Measurements from ENCODE around the gene TMEM255A.

The TMEM255A gene

GRCh38 chrX:120318411-120318810 lies 7.2 kb upstream of the TMEM255A start:
- DNase-seq (ENCODE audit: low spot score in 2 of 2) (no peak), ATAC-seq (ENCODE audit: low read depth) (no peak)
- Mint-ChIP-seq H3K9me3 (no peaks in the 10 kb centered on the region), H3K27ac (no peak overlapping the region), H3K4me3 (no peak overlapping the region), H3K27me3 (peaks cover 11% of the 10 kb centered on the region), H3K36me3 (no peaks in the 10 kb centered on the region), H3K4me1 (peaks cover 5% of the 10 kb centered on the region)

- H3K4me3 Mint-ChIP-seq: no peak overlapping the region
- H3K27ac Mint-ChIP-seq: no peak overlapping the region
- H3K9me3 Mint-ChIP-seq: no peaks in the 10 kb centered on the region
- ATAC-seq (ENCODE audit: low read depth): no peak
- H3K27me3 Mint-ChIP-seq: peaks cover 12% of the 10 kb centered on the region
- peaks cover 5% of the 10 kb centered on the region for H3K4me1 Mint-ChIP-seq
- no peaks in the 10 kb centered on the region for H3K36me3 Mint-ChIP-seq
- DNase-seq (ENCODE audit: low spot score in 2 of 2): no peak
These were observed 5.5 kb upstream of the TMEM255A start for GRCh38 chrX:120316587-120317283.

- no peak for ATAC-seq (ENCODE audit: low read depth)
- H3K36me3 Mint-ChIP-seq: no peaks in the 10 kb centered on the region
- H3K9me3 Mint-ChIP-seq: no peaks in the 10 kb centered on the region
- peaks cover 13% of the 10 kb centered on the region for H3K27me3 Mint-ChIP-seq
- peaks cover 6% of the 10 kb centered on the region for H3K4me1 Mint-ChIP-seq
- H3K27ac Mint-ChIP-seq: no peak overlapping the region
- no peak for DNase-seq (ENCODE audit: low spot score in 2 of 2)
- H3K4me3 Mint-ChIP-seq: no peak overlapping the region
These were observed 4.5 kb upstream of the TMEM255A start for GRCh38 chrX:120315776-120316175.

- no peak overlapping the region for H3K4me3 Mint-ChIP-seq
- peaks cover 17% of the 10 kb centered on the region for H3K27me3 Mint-ChIP-seq
- H3K36me3 Mint-ChIP-seq: no peaks in the 10 kb centered on the region
These were observed 434 bp upstream of the TMEM255A start for GRCh38 chrX:120311727-120312063.

GRCh38 chrX:120309873-120310705 lies 1.2 kb downstream of the TMEM255A start:
- peaks cover 13% of the 10 kb centered on the region for H3K27me3 Mint-ChIP-seq
- no peaks in the 10 kb centered on the region for H3K36me3 Mint-ChIP-seq
- H3K9me3 Mint-ChIP-seq: no peaks in the 10 kb centered on the region
- DNase-seq (ENCODE audit: low spot score in 2 of 2) (peak in 1 of 2 donors; percentile 1), ATAC-seq (ENCODE audit: low read depth) (no peak)
- H3K4me3 Mint-ChIP-seq: peak overlapping the region; percentile 84
- peak overlapping the region; percentile 82 for H3K27ac Mint-ChIP-seq
- peaks cover 12% of the 10 kb centered on the region for H3K4me1 Mint-ChIP-seq

More at GRCh38 chrX:120311727-120312063, 434 bp upstream of the TMEM255A start:
- Mint-ChIP-seq H3K9me3 (no peaks in the 10 kb centered on the region), H3K27ac (no peak overlapping the region), H3K4me1 (peaks cover 10% of the 10 kb centered on the region)
- no peak for ATAC-seq (ENCODE audit: low read depth)
- no peak for DNase-seq (ENCODE audit: low spot score in 2 of 2)

GRCh38 chrX:120308959-120309872 lies 2.0 kb downstream of the TMEM255A start:
- peak overlapping the region; percentile 84 for H3K4me3 Mint-ChIP-seq
- H3K4me1 Mint-ChIP-seq: peaks cover 12% of the 10 kb centered on the region
- peak overlapping the region; percentile 82 for H3K27ac Mint-ChIP-seq
- ATAC-seq (ENCODE audit: low read depth): peak; percentile 91
- no peaks in the 10 kb centered on the region for H3K9me3 Mint-ChIP-seq
- H3K27me3 Mint-ChIP-seq: peaks cover 13% of the 10 kb centered on the region
- no peaks in the 10 kb centered on the region for H3K36me3 Mint-ChIP-seq
- DNase-seq (ENCODE audit: low spot score in 2 of 2): peak; percentile 41 to 53

GRCh38 chrX:120308558-120308957 lies 2.7 kb downstream of the TMEM255A start:
- no peak overlapping the region for H3K27ac Mint-ChIP-seq
- ATAC-seq (ENCODE audit: low read depth) (no peak), DNase-seq (ENCODE audit: low spot score in 2 of 2) (no peak)
- H3K36me3 Mint-ChIP-seq: no peaks in the 10 kb centered on the region
- no peaks in the 10 kb centered on the region for H3K9me3 Mint-ChIP-seq
- H3K4me1 Mint-ChIP-seq: peaks cover 12% of the 10 kb centered on the region
- H3K4me3 Mint-ChIP-seq: peak overlapping the region; percentile 84
- H3K27me3 Mint-ChIP-seq: peaks cover 11% of the 10 kb centered on the region

- Mint-ChIP-seq H3K4me1 (peaks cover 20% of the 10 kb centered on the region), H3K27me3 (peaks cover 6% of the 10 kb centered on the region), H3K36me3 (no peaks in the 10 kb centered on the region), H3K9me3 (no peaks in the 10 kb centered on the region), H3K4me3 (no peak overlapping the region), H3K27ac (no peak overlapping the region)
- DNase-seq (ENCODE audit: low spot score in 2 of 2) (no peak), ATAC-seq (ENCODE audit: low read depth) (no peak)
These were observed 4.6 kb downstream of the TMEM255A start for GRCh38 chrX:120306630-120307029.

GRCh38 chrX:120305531-120306141 lies 5.6 kb downstream of the TMEM255A start:
- Mint-ChIP-seq H3K36me3 (no peaks in the 10 kb centered on the region), H3K9me3 (no peaks in the 10 kb centered on the region), H3K27me3 (peaks cover 5% of the 10 kb centered on the region), H3K27ac (no peak overlapping the region), H3K4me3 (no peak overlapping the region), H3K4me1 (peaks cover 17% of the 10 kb centered on the region)
- no peak for ATAC-seq (ENCODE audit: low read depth)
- no peak for DNase-seq (ENCODE audit: low spot score in 2 of 2)

GRCh38 chrX:120304256-120304655 lies 7.0 kb downstream of the TMEM255A start:
- H3K4me1 Mint-ChIP-seq: peaks cover 10% of the 10 kb centered on the region
- H3K4me3 Mint-ChIP-seq: no peak overlapping the region
- ATAC-seq (ENCODE audit: low read depth) (no peak), DNase-seq (ENCODE audit: low spot score in 2 of 2) (no peak)
- H3K9me3 Mint-ChIP-seq: no peaks in the 10 kb centered on the region
- no peaks in the 10 kb centered on the region for H3K36me3 Mint-ChIP-seq
- no peak overlapping the region for H3K27ac Mint-ChIP-seq
- H3K27me3 Mint-ChIP-seq: peaks cover 2% of the 10 kb centered on the region

- Mint-ChIP-seq H3K27ac (peak overlapping the region; percentile 31), H3K4me3 (peak overlapping the region; percentile 52), H3K27me3 (no peaks in the 10 kb centered on the region), H3K9me3 (no peaks in the 10 kb centered on the region), H3K4me1 (peaks cover 10% of the 10 kb centered on the region), H3K36me3 (no peaks in the 10 kb centered on the region)
- ATAC-seq (ENCODE audit: low read depth): peak; percentile 82
- peak in 1 of 2 donors; percentile 1 for DNase-seq (ENCODE audit: low spot score in 2 of 2)
These were observed 8.8 kb downstream of the TMEM255A start for GRCh38 chrX:120302434-120302833.

GRCh38 chrX:120301960-120302359 lies 9.3 kb downstream of the TMEM255A start:
- no peak for DNase-seq (ENCODE audit: low spot score in 2 of 2)
- no peaks in the 10 kb centered on the region for H3K36me3 Mint-ChIP-seq
- H3K27me3 Mint-ChIP-seq: no peaks in the 10 kb centered on the region
- H3K9me3 Mint-ChIP-seq: no peaks in the 10 kb centered on the region
- H3K27ac Mint-ChIP-seq: peak overlapping the region; percentile 31
- ATAC-seq (ENCODE audit: low read depth): no peak
- H3K4me3 Mint-ChIP-seq: no peak overlapping the region
- H3K4me1 Mint-ChIP-seq: peaks cover 10% of the 10 kb centered on the region

- Mint-ChIP-seq H3K4me1 (peaks cover 10% of the 10 kb centered on the region), H3K27me3 (no peaks in the 10 kb centered on the region), H3K27ac (no peak overlapping the region), H3K9me3 (no peaks in the 10 kb centered on the region), H3K36me3 (no peaks in the 10 kb centered on the region), H3K4me3 (no peak overlapping the region)
- no peak for ATAC-seq (ENCODE audit: low read depth)
- DNase-seq (ENCODE audit: low spot score in 2 of 2): no peak
These were observed 9.8 kb downstream of the TMEM255A start for GRCh38 chrX:120301497-120301896.

Data from memory B cell (primary cell).